ENCODE data around the gene ENG. TPM values are rescaled to one million over a fixed set of nuclear protein-coding genes. Genes with fewer than 3 reads are reported as not detected.

ENG gene
- total RNA-seq, 4 donors from 2014 or later = 14.0 to 256 (median 50.3) TPM

- Histone ChIP-seq H3K27ac (no peak overlapping the region), H3K4me1 (peaks cover 0 to 5% of the 10 kb centered on the region in 2 donors), H3K27me3 (no peaks in the 10 kb centered on the region), H3K9me3 (no peaks in the 10 kb centered on the region), H3K4me3 (no peak overlapping the region), H3K36me3 (no peaks in the 10 kb centered on the region)
- TF ChIP-seq POLR2A (IDR thresholded peaks at IDR 0.05) = no peak
- TF ChIP-seq, protein P1, sequence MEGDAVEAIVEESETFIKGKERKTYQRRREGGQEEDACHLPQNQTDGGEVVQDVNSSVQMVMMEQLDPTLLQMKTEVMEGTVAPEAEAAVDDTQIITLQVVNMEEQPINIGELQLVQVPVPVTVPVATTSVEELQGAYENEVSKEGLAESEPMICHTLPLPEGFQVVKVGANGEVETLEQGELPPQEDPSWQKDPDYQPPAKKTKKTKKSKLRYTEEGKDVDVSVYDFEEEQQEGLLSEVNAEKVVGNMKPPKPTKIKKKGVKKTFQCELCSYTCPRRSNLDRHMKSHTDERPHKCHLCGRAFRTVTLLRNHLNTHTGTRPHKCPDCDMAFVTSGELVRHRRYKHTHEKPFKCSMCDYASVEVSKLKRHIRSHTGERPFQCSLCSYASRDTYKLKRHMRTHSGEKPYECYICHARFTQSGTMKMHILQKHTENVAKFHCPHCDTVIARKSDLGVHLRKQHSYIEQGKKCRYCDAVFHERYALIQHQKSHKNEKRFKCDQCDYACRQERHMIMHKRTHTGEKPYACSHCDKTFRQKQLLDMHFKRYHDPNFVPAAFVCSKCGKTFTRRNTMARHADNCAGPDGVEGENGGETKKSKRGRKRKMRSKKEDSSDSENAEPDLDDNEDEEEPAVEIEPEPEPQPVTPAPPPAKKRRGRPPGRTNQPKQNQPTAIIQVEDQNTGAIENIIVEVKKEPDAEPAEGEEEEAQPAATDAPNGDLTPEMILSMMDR (IDR thresholded peaks at IDR 0.05) = no peak
- no peak for DNase-seq
- intact Hi-C loops (cut with DNase I; ENCODE audit: low total_unique reads) = no loop called here
Observed at GRCh38 chr9:127890053-127890452, 35.6 kb upstream of the ENG start.

DNA sequence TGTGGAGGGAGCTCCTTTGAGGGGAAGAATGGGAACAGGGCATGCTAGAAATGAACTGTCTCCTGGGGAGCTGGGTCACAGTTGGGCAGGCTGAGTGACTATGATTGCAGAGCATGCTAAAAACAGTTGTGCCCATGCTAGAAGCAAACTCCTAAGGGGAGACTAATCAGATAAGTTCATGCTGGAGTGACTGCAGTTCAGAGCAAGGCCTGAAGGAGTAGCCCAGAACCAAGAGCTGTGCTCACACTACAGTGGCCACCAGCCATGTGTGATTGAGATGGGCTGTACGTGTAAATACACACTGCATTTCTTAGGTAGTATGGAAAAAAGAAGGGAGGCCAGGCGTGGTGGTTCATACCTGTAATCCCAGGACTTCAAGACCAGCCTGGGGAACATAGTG lies 33.3 kb upstream of the ENG start:
- no peak overlapping the region for H3K4me3 ChIP-seq
- TF ChIP-seq POLR2A (IDR thresholded peaks at IDR 0.05) = no peak
- TF ChIP-seq, protein P1 (IDR thresholded peaks at IDR 0.05) = no peak
- H3K9me3 ChIP-seq = no peaks in the 10 kb centered on the region
- no peak overlapping the region for H3K27ac ChIP-seq
- DNase-seq = no peak
- intact Hi-C loops (cut with DNase I; ENCODE audit: low total_unique reads) = no loop called here
- H3K36me3 ChIP-seq = no peaks in the 10 kb centered on the region
- no peaks in the 10 kb centered on the region for H3K27me3 ChIP-seq
- H3K4me1 ChIP-seq = peaks cover 0 to 5% of the 10 kb centered on the region in 2 donors

GRCh38 chr9:127886401-127886972 lies 32.0 kb upstream of the ENG start:
- TF ChIP-seq, protein P1 (IDR thresholded peaks at IDR 0.05) = no peak
- no peak for TF ChIP-seq POLR2A (IDR thresholded peaks at IDR 0.05)
- no peaks in the 10 kb centered on the region for H3K36me3 ChIP-seq
- no peak overlapping the region for H3K27ac ChIP-seq
- peaks cover 0 to 5% of the 10 kb centered on the region in 2 donors for H3K4me1 ChIP-seq
- H3K9me3 ChIP-seq = no peaks in the 10 kb centered on the region
- peak in 1 of 2 donors; percentile 13 for DNase-seq
- no peak overlapping the region for H3K4me3 ChIP-seq
- intact Hi-C loops (cut with DNase I; ENCODE audit: low total_unique reads) = no loop called here
- no peaks in the 10 kb centered on the region for H3K27me3 ChIP-seq

DNA sequence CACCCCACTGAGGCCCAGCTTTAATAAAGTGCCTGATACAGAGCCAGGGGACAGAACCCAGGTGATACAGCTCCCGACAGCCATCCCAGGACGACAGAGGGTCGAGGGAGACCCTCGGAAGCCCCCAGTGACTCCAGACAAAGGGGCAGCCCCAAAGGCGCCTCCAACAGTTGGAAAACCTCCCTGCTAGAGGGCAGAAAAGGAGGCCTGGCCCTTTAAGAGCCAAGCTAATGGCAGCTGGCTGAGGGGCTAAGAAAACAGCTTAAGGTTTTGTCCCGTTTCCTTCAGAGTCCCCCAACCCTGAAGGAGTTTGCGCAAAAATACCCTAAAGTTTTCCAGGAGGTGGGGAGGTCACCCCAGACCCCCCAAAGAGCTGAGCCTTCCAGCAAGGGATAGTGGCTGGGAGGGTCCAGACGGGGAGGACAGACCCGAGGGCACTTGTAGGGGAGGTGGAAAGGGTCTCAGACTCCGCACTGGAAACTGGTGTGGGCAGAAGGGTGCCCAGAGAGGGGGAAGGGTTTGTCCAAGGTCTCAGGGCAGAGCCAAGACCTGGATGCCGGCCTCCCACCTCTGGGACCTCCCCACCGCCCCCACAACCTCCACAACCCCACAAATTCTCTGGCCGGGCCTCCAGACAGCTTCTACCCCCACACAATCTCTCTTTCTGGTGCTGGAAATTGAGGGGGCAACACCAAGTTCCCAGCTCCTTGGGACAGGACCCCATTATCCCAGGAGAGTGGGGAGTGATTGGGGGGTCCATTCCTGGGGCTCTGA lies 31.2 kb upstream of the ENG start:
- Histone ChIP-seq H3K4me3 (no peak overlapping the region), H3K27me3 (no peaks in the 10 kb centered on the region), H3K27ac (peak overlapping the region in 1 of 2 donors; percentile 23), H3K9me3 (no peaks in the 10 kb centered on the region), H3K36me3 (no peaks in the 10 kb centered on the region), H3K4me1 (peaks cover 0 to 5% of the 10 kb centered on the region in 2 donors)
- TF ChIP-seq POLR2A (IDR thresholded peaks at IDR 0.05) = no peak
- TF ChIP-seq, protein P1 (IDR thresholded peaks at IDR 0.05) = no peak
- peak in 1 of 2 donors; percentile 15 for DNase-seq
- intact Hi-C loops (cut with DNase I; ENCODE audit: low total_unique reads) = no loop called here

DNA sequence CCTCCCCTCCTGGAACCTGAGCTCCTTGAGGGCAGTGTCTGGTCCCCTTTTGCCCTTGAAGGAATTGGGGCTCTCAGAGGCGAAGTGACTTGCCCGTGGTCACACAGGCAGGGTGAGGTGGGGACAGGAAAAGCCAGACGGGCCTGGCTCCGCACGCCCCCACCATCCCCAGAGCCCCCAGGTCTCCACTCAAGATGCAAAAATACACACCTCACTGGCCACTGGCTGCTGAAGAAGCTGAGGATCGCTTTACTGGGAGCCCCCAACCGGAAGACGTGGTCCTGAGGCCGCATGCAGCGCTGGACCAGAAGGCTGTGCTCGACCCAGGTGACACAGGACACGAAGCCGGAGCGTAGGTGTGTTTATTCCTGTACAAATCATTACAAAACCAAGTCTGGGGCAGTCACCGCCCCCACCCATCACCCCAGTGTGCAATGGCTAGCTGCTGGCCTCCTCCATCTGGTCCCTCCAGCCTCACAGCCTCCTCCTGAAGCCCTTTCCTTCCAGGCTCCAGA lies 30.6 kb upstream of the ENG start:
- Histone ChIP-seq H3K27ac (peak overlapping the region in 1 of 2 donors; percentile 23), H3K4me1 (peaks cover 0 to 5% of the 10 kb centered on the region in 2 donors), H3K9me3 (no peaks in the 10 kb centered on the region), H3K27me3 (no peaks in the 10 kb centered on the region), H3K4me3 (no peak overlapping the region), H3K36me3 (no peaks in the 10 kb centered on the region)
- intact Hi-C loops (cut with DNase I; ENCODE audit: low total_unique reads) = no loop called here
- TF ChIP-seq POLR2A (IDR thresholded peaks at IDR 0.05) = no peak
- TF ChIP-seq, protein P1 (IDR thresholded peaks at IDR 0.05) = no peak
- peak in 1 of 2 donors; percentile 13 for DNase-seq
